Measurements from ENCODE around the gene HEATR9.

The HEATR9 gene

DNA sequence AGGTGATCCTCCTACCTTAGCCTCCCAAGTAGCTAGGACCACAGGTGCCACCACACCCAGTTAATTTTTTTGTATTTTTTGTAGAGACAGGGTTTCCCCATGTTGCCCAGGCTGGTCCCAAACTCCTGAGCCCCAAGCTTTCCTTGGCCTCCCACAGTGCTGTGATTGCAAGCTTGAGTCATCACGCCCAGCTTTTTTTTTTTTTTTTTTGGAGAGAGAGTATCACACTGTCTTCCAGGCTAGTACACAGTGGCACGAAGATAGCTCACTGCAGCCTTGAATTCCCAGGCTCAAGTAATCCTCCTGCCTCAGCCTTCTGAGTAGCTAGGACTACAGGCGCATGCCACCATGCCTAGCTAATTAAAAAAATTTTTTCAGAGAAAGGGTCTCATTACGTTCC is 27.2 kb downstream of the HEATR9 start:
- H3K4me3 ChIP-seq (ENCODE audit: low read length, poor library complexity, severe bottlenecking), result no peak overlapping the region
- H3K9ac ChIP-seq (ENCODE audit: low read depth, low read length, poor library complexity, severe bottlenecking), result no peak overlapping the region
- H3K4me2 ChIP-seq (ENCODE audit: low read depth, low read length, poor library complexity, severe bottlenecking), result no peak overlapping the region
- TF ChIP-seq EZH2phosphoT487 (IDR thresholded peaks at IDR 0.05; ENCODE audit: borderline replicate concordance), result no peak
- no peaks in the 10 kb centered on the region for H3K4me1 ChIP-seq (ENCODE audit: insufficient read depth, low read length, poor library complexity, severe bottlenecking)
- H3K36me3 ChIP-seq (ENCODE audit: insufficient read depth, low read length), result peaks cover 92% of the 10 kb centered on the region
- H3K79me2 ChIP-seq (ENCODE audit: insufficient read depth, low read length), result no peaks in the 10 kb centered on the region
- no peak overlapping the region for H2AFZ ChIP-seq (ENCODE audit: low read length)
- no peaks in the 10 kb centered on the region for H3K27me3 ChIP-seq (ENCODE audit: insufficient read depth, low read length, poor library complexity, severe bottlenecking)
- no peaks in the 10 kb centered on the region for H3F3A ChIP-seq (ENCODE audit: low read depth)
- H3K9me2 ChIP-seq (replicated peaks; ENCODE audit: low read depth, low read length), result no peaks in the 10 kb centered on the region
- no peaks in the 10 kb centered on the region for H4K20me1 ChIP-seq (ENCODE audit: insufficient read depth, low read length, poor library complexity, severe bottlenecking)
- no peaks in the 10 kb centered on the region for H3K9me3 ChIP-seq (ENCODE audit: insufficient read depth, low read depth, low read length)

DNA sequence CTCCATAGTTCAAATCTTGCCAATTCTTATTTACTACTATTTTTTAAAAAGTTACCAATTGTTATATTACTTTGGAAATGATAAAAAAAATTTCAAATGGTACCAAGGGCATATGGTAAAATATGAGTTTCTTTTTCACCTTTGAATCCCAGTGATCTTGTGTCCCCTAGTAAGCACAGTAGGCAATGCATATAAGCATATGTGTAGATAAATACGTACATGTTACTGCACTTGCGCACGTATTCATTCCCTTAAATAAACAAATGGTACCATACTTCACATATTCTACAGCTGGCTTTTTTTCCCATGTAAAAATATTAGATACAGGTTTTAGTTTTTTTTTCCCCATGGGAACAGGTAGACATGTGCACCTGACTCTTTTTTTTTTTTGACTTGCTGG is 27.6 kb downstream of the HEATR9 start:
- Histone ChIP-seq H4K20me1 (ENCODE audit: insufficient read depth, low read length, poor library complexity, severe bottlenecking) (no peaks in the 10 kb centered on the region), H3K4me3 (ENCODE audit: low read length, poor library complexity, severe bottlenecking) (no peak overlapping the region), H3K4me2 (ENCODE audit: low read depth, low read length, poor library complexity, severe bottlenecking) (no peak overlapping the region), H3K9me3 (ENCODE audit: insufficient read depth, low read depth, low read length) (no peaks in the 10 kb centered on the region), H3K79me2 (ENCODE audit: insufficient read depth, low read length) (no peaks in the 10 kb centered on the region), H3K36me3 (ENCODE audit: insufficient read depth, low read length) (peaks cover 92% of the 10 kb centered on the region), H3F3A (ENCODE audit: low read depth) (no peaks in the 10 kb centered on the region), H3K27me3 (ENCODE audit: insufficient read depth, low read length, poor library complexity, severe bottlenecking) (no peaks in the 10 kb centered on the region), H3K9me2 (replicated peaks; ENCODE audit: low read depth, low read length) (no peaks in the 10 kb centered on the region), H3K4me1 (ENCODE audit: insufficient read depth, low read length, poor library complexity, severe bottlenecking) (no peaks in the 10 kb centered on the region), H2AFZ (ENCODE audit: low read length) (no peak overlapping the region), H3K9ac (ENCODE audit: low read depth, low read length, poor library complexity, severe bottlenecking) (no peak overlapping the region)
- no peak for TF ChIP-seq EZH2phosphoT487 (IDR thresholded peaks at IDR 0.05; ENCODE audit: borderline replicate concordance)
- TF ChIP-seq, protein P1, sequence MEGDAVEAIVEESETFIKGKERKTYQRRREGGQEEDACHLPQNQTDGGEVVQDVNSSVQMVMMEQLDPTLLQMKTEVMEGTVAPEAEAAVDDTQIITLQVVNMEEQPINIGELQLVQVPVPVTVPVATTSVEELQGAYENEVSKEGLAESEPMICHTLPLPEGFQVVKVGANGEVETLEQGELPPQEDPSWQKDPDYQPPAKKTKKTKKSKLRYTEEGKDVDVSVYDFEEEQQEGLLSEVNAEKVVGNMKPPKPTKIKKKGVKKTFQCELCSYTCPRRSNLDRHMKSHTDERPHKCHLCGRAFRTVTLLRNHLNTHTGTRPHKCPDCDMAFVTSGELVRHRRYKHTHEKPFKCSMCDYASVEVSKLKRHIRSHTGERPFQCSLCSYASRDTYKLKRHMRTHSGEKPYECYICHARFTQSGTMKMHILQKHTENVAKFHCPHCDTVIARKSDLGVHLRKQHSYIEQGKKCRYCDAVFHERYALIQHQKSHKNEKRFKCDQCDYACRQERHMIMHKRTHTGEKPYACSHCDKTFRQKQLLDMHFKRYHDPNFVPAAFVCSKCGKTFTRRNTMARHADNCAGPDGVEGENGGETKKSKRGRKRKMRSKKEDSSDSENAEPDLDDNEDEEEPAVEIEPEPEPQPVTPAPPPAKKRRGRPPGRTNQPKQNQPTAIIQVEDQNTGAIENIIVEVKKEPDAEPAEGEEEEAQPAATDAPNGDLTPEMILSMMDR (conservative IDR thresholded peaks at IDR 0.05; ENCODE audit: low read length), result no peak

DNA sequence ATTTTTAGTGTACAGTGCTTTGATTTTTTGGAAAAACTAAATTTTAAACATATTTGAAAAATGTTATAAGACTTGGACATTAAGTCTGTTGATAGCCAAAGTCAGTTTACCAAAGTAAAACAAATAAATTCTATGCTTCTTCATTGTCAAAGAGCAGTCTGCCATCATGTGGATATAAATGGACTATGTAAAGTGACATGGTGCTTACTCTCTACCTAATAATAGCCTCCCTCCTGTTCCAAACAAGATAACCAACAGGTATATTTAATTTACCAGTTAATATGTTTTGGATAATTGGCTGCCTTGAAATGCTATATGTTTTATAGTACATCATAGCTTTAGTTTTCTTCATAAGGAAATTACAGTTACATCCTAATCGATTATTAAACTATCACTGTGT is 43.5 kb downstream of the HEATR9 start:
- Histone ChIP-seq H3K9me2 (replicated peaks; ENCODE audit: low read depth, low read length) (no peaks in the 10 kb centered on the region), H4K20me1 (ENCODE audit: insufficient read depth, low read length, poor library complexity, severe bottlenecking) (peaks cover 29% of the 10 kb centered on the region), H3K4me3 (ENCODE audit: low read length, poor library complexity, severe bottlenecking) (no peak overlapping the region), H3F3A (ENCODE audit: low read depth) (no peaks in the 10 kb centered on the region), H2AFZ (ENCODE audit: low read length) (no peak overlapping the region), H3K36me3 (ENCODE audit: insufficient read depth, low read length) (peaks cover 85% of the 10 kb centered on the region), H3K79me2 (ENCODE audit: insufficient read depth, low read length) (peaks cover 34% of the 10 kb centered on the region), H3K27me3 (ENCODE audit: insufficient read depth, low read length, poor library complexity, severe bottlenecking) (no peaks in the 10 kb centered on the region), H3K4me2 (ENCODE audit: low read depth, low read length, poor library complexity, severe bottlenecking) (no peak overlapping the region), H3K4me1 (ENCODE audit: insufficient read depth, low read length, poor library complexity, severe bottlenecking) (no peaks in the 10 kb centered on the region), H3K9me3 (ENCODE audit: insufficient read depth, low read depth, low read length) (no peaks in the 10 kb centered on the region), H3K9ac (ENCODE audit: low read depth, low read length, poor library complexity, severe bottlenecking) (no peak overlapping the region)
- TF ChIP-seq, protein P1 (conservative IDR thresholded peaks at IDR 0.05; ENCODE audit: low read length), result no peak
- TF ChIP-seq EZH2phosphoT487 (IDR thresholded peaks at IDR 0.05; ENCODE audit: borderline replicate concordance), result no peak

DNA sequence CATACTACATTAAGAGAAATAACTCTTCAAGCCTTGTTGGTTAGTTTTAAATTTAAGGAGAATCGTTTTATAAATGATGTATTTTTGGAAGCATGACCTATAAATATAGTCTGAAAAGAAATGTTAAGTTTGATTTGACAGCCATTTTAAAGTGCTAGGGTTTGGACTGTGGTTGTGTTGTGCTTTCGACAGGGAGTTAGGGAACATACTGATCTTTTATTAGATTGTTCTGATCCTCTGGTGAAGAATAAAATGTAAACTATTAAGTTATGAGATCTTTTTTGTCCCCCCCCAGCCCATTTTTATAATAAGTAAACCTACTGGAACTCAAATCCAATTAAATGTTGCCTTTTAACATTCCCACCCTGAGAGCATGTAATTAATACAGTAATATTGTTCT is 47.4 kb downstream of the HEATR9 start:
- H3K27me3 ChIP-seq (ENCODE audit: insufficient read depth, low read length, poor library complexity, severe bottlenecking), result no peaks in the 10 kb centered on the region
- no peaks in the 10 kb centered on the region for H3K9me2 ChIP-seq (replicated peaks; ENCODE audit: low read depth, low read length)
- peaks cover 67% of the 10 kb centered on the region for H3K79me2 ChIP-seq (ENCODE audit: insufficient read depth, low read length)
- H3K36me3 ChIP-seq (ENCODE audit: insufficient read depth, low read length), result peaks cover 83% of the 10 kb centered on the region
- no peak overlapping the region for H2AFZ ChIP-seq (ENCODE audit: low read length)
- peaks cover 12% of the 10 kb centered on the region for H3K4me1 ChIP-seq (ENCODE audit: insufficient read depth, low read length, poor library complexity, severe bottlenecking)
- TF ChIP-seq EZH2phosphoT487 (IDR thresholded peaks at IDR 0.05; ENCODE audit: borderline replicate concordance), result no peak
- TF ChIP-seq, protein P1 (conservative IDR thresholded peaks at IDR 0.05; ENCODE audit: low read length), result no peak
- H3K4me3 ChIP-seq (ENCODE audit: low read length, poor library complexity, severe bottlenecking), result no peak overlapping the region
- H3F3A ChIP-seq (ENCODE audit: low read depth), result no peaks in the 10 kb centered on the region
- no peaks in the 10 kb centered on the region for H3K9me3 ChIP-seq (ENCODE audit: insufficient read depth, low read depth, low read length)
- H3K4me2 ChIP-seq (ENCODE audit: low read depth, low read length, poor library complexity, severe bottlenecking), result no peak overlapping the region
- H3K9ac ChIP-seq (ENCODE audit: low read depth, low read length, poor library complexity, severe bottlenecking), result no peak overlapping the region
- peaks cover 61% of the 10 kb centered on the region for H4K20me1 ChIP-seq (ENCODE audit: insufficient read depth, low read length, poor library complexity, severe bottlenecking)

Data from Loucy (cell line).